AG10803 (cell line): ENCODE results near the gene ZNF792.
"Not testable (repeated sequence)": the region's sequence is repeated elsewhere in the genome, so short reads cannot be mapped to it uniquely, and the experiment has no call there.

Source experiments
- DNase-seq: peaks from one replicate; pipeline ENCODE4 v3.0.0; 2010; ENCODE audit warnings: low read depth
- H3K4me3 ChIP-seq: 2 replicates; pipeline ENCODE4 v1.5.1; 2011; ENCODE audit warnings: mild to moderate bottlenecking, low read length, control low read depth
- TF ChIP-seq, protein P1 (sequence below): conservative IDR thresholded peaks from 2 replicates; pipeline ENCODE4 v1.5.1; 2011; ENCODE audit warnings: mild to moderate bottlenecking, low read length, control low read depth, inconsistent platforms

The ZNF792 gene

DNA sequence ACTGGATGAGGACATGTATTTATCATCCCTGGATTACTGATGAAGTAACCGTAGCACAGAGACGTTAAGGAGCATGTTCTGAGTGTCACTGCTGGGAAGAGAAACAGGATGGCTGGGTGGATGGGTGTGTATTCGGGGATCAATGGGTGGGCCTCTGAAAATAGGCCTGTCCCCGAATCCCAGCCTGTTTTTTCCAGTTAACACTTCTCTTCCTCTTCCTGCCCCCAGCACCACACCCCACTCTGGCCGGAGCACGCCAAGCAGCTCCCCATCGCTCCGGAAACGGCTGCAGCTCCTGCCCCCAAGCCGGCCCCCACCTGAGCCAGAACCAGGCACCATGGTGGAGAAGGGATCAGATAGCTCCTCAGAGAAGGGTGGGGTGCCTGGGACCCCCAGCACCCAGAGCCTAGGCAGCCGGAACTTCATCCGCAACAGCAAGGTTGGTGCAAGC is 44.9 kb upstream of the ZNF792 start:
- no peak overlapping the region for H3K4me3 ChIP-seq
- TF ChIP-seq, protein P1, sequence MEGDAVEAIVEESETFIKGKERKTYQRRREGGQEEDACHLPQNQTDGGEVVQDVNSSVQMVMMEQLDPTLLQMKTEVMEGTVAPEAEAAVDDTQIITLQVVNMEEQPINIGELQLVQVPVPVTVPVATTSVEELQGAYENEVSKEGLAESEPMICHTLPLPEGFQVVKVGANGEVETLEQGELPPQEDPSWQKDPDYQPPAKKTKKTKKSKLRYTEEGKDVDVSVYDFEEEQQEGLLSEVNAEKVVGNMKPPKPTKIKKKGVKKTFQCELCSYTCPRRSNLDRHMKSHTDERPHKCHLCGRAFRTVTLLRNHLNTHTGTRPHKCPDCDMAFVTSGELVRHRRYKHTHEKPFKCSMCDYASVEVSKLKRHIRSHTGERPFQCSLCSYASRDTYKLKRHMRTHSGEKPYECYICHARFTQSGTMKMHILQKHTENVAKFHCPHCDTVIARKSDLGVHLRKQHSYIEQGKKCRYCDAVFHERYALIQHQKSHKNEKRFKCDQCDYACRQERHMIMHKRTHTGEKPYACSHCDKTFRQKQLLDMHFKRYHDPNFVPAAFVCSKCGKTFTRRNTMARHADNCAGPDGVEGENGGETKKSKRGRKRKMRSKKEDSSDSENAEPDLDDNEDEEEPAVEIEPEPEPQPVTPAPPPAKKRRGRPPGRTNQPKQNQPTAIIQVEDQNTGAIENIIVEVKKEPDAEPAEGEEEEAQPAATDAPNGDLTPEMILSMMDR: no peak
- DNase-seq: no peak

DNA sequence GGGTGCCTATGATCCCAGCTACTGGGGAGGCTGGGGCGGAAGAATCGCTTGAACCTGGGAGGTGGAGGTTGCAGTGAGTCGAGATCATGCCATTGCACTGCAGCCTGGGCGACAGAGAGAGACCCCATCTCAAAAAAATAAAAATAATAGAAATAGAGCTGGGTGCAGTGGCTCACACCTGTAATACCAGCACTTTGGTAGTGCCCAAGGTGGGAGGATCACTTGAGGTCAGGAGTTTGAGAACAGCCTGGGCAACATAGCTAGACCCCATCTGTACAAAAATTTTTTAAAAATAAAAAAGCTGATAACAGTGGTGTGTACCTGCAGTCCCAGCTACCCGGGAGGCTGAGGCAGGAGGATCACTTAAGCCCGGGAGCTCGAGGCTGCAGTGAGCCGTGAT is 43.4 kb upstream of the ZNF792 start:
- H3K4me3 ChIP-seq, DNase-seq: not testable (repeated sequence)

DNA sequence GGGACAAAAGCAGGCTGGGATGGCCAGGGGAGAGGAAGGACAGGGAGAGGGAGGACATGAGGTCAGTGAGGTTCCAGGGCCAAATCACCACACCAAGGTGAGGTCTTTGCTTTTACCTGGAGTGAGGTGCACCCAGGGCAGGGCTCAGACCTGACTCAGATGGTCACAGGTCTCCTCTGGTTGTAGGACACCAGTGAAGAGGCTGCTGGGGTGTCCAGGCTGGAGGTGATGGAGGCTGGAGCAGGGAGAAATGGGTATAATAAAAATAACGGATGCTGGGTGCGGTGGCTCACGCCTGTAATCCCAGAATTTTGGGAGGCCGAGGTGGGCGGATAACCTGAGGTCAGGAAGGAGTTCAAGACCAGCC is 43.0 kb upstream of the ZNF792 start:
- TF ChIP-seq, protein P1: no peak
- H3K4me3 ChIP-seq: no peak overlapping the region
- no peak for DNase-seq

DNA sequence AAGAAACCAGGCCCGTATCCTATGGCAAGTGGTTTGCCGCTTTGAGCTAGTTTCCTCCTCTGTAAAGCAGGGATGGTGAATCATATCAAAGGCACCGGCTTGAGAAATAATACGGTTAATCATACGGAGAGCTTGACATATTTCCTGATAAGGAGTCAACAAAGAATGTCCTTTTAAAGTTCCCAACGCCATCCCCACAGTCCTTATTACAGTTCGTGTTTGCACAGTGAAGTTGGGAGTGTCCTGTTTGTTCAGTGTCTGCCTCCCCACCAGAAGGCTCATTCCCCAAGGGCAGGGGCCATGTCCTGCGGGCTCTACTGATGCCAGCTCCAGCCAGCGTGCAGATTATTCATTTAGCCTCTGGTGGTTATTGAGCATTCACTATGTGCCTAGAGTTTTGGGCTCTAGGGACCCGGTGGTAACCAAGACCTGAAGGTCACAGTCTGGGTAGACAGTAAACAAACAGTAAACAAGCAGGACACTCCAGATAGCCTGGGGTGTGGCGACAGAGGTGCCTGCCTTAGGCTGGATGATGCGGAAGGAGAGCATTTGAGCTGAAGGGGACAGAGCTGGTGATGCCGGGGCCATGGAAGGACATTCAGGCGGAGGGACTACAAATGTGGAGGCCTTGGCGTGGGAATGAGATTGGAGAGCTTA is 42.4 kb upstream of the ZNF792 start:
- no peak overlapping the region for H3K4me3 ChIP-seq
- TF ChIP-seq, protein P1: no peak
- DNase-seq: no peak

DNA sequence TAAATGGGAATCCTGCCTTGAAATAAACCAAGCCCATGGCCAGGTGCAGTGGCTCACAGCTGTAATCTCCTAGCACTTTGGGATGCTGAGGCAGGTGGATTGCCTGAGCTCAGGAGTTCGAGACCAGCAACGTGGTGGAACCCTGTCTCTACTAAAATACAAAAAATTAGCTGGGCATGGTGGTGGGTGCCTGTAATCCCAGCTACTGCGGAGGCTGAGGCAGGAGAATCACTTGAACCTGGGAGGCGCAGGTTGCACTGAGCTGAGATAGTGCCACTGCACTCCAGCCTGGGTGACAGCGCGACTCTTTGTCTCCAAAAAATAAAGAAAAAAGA is 41.9 kb upstream of the ZNF792 start:
- DNase-seq, H3K4me3 ChIP-seq: not testable (repeated sequence)

DNA sequence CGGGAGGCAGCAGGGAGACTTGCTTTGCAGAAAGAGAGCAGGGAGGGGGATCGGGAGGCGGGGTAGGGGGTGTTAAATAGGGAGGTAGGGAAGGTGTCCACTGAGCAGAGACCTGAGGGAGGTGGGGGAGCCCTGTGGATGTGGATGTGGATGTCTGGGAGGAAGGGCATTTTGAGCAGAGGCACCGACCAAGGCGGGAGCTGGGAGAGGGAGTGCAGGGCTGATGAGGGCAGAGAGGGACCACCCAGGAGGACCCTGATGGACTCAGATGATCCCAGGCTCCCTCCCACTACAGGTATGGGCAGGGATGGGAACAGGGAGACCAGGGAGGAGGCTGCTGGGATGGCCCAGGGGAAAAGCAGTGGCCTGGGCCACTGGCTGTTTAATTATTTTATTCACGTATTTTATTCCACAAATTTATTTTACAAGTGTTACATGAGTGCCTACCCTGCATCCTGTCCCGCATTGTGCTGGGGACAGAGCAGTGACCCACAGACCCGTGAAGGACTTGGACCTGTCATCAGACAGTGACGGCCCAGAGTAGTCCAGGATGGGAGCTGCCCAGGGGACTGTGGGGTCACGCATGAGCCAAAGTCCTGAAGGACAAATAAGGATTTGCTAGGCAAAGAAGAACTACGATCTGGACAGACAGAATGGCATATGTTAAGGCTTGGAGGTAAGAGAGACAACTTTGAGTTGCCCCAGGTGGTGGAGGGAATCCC is 41.4 kb upstream of the ZNF792 start:
- TF ChIP-seq, protein P1: no peak
- DNase-seq: no peak
- no peak overlapping the region for H3K4me3 ChIP-seq

DNA sequence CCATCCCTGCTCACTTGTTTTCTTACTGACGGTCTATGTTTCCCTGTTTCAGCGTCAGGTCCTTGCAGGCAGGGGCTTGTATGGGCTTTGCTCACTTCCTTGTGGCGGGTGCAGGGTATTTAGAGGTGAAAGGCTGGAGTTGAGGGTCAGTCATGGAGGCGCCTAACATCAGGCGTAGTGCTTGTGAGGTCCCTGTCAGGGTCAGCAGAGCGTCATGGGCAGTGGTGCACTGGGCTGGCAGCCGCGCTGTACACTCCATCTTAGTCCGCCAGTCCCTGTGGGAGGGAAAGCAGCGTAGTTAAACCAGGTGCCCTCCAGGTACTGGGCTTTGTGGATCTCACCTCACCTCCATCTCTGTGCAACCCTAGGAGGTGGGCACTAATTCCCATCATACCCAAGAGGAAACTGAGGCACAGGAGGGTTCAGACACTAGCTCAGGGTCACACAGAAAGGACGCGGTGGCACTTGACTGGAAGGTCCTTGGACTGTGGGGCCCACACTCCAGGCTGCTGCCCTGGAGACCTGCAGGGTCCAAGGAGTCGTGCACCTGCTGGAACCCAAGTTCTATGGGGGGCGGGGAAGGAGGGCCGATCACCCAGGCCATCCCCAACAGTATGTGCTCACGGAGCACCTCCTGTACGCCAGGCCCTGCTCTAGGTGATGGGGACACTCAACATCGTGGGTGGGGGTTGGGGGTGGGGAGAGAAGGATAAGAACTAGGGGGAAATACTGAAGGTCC is 40.7 kb upstream of the ZNF792 start:
- TF ChIP-seq, protein P1: no peak
- H3K4me3 ChIP-seq: no peak overlapping the region
- DNase-seq: no peak

DNA sequence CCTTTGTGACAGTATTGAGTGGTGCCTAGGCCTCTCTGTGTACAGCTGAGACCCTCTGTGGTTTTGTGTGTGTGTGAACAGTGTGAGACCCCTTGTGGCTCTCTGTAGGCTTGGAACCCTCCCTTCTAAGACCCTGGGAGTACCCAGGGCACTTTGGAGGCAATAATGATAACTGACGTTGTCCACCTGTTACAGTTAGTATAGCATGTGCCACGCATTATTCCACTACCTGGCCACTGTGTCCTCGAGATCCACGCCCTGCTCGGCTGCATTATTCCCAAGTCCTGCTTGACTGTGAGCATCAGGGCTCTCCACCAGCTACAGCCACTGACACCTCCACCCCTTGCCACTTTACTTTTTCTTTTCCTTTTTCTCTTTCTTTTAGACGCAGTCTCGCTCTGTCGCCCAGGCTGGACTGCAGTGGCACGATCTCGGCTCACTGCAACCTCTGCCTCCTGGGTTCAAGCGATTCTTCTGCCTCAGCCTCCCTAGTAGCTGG is 38.1 kb upstream of the ZNF792 start:
- TF ChIP-seq, protein P1: no peak
- no peak for DNase-seq
- H3K4me3 ChIP-seq: no peak overlapping the region
